DOHH2 (cell line): ENCODE results near the gene RNPEPL1.

Experiments
- H3F3A ChIP-seq: fragments of 200-600 bp; sonication (generic), shearing (Covaris generic); 2 replicates; pipeline ENCODE4 v1.6.0; 2016; ENCODE audit warnings: antibody characterized with exemption, mild to moderate bottlenecking; ENCODE audit not compliant: control insufficient read depth, insufficient read depth
- H3K27ac ChIP-seq: fragments of 200-600 bp; sonication (generic); 2 replicates; pipeline ENCODE4 v1.5.1; 2014; ENCODE audit warnings: low read depth, mild to moderate bottlenecking, low read length, moderate library complexity
- H3K27me3 ChIP-seq: fragments of 200-600 bp; sonication (generic); 2 replicates; pipeline ENCODE4 v1.6.1; 2014; ENCODE audit warnings: mild to moderate bottlenecking, low read length, mixed read lengths; ENCODE audit not compliant: control insufficient read depth
- H3K36me3 ChIP-seq: fragments of 200-600 bp; sonication (generic); 2 replicates; pipeline ENCODE4 v1.6.1; 2014; ENCODE audit warnings: mild to moderate bottlenecking, low read length, moderate library complexity, mixed read lengths; ENCODE audit not compliant: control insufficient read depth
- H3K4me1 ChIP-seq: fragments of 200-600 bp; sonication (generic); 2 replicates; pipeline ENCODE4 v1.6.1; 2014; ENCODE audit warnings: mild to moderate bottlenecking, low read length, mixed read lengths; ENCODE audit not compliant: control insufficient read depth
- H3K4me2 ChIP-seq: fragments of 200-600 bp; sonication (generic); 2 replicates; pipeline ENCODE4 v1.6.0; 2014; ENCODE audit warnings: mild to moderate bottlenecking, low read length, moderate library complexity
- H3K4me3 ChIP-seq: fragments of 200-600 bp; sonication (generic); 2 replicates; pipeline ENCODE4 v1.5.1; 2014; ENCODE audit warnings: mild to moderate bottlenecking, low read length, mixed read lengths
- H3K79me2 ChIP-seq: fragments of 200-600 bp; sonication (generic); 2 replicates; pipeline ENCODE4 v1.6.1; 2014; ENCODE audit warnings: mild to moderate bottlenecking, low read length, mixed read lengths; ENCODE audit not compliant: control insufficient read depth
- H3K9me2 ChIP-seq: fragments of 200-600 bp; sonication (generic); replicated peaks from 2 replicates; pipeline ENCODE4 v1.6.1; 2014; ENCODE audit warnings: mild to moderate bottlenecking, low read length, mixed read lengths; ENCODE audit not compliant: control insufficient read depth
- H3K9me3 ChIP-seq: fragments of 200-600 bp; sonication (generic); 2 replicates; pipeline ENCODE4 v1.6.1; 2014; ENCODE audit warnings: antibody characterized with exemption, low read length, mixed read lengths; ENCODE audit not compliant: control insufficient read depth, insufficient read depth
- H4K20me1 ChIP-seq: fragments of 200-600 bp; sonication (generic); 2 replicates; pipeline ENCODE4 v1.6.0; 2014; ENCODE audit warnings: low read depth, mild to moderate bottlenecking, antibody characterized with exemption, low read length, moderate library complexity; ENCODE audit not compliant: control insufficient read depth, insufficient read depth
- CTCF ChIP-seq: fragments of 200-600 bp; sonication (generic); IDR thresholded peaks from one replicate; pipeline ENCODE4 v1.5.1; 2014; ENCODE audit warnings: antibody characterized with exemption, mild to moderate bottlenecking, low read depth, low read length; ENCODE audit not compliant: poor library complexity, severe bottlenecking
- EZH2phosphoT487 ChIP-seq: fragments of 200-600 bp; sonication (generic); IDR thresholded peaks from 2 replicates; pipeline ENCODE4 v1.6.1; 2017; ENCODE audit warnings: borderline replicate concordance, mild to moderate bottlenecking, antibody characterized with exemption, low read length, moderate library complexity, mixed read lengths

The RNPEPL1 gene

DNA sequence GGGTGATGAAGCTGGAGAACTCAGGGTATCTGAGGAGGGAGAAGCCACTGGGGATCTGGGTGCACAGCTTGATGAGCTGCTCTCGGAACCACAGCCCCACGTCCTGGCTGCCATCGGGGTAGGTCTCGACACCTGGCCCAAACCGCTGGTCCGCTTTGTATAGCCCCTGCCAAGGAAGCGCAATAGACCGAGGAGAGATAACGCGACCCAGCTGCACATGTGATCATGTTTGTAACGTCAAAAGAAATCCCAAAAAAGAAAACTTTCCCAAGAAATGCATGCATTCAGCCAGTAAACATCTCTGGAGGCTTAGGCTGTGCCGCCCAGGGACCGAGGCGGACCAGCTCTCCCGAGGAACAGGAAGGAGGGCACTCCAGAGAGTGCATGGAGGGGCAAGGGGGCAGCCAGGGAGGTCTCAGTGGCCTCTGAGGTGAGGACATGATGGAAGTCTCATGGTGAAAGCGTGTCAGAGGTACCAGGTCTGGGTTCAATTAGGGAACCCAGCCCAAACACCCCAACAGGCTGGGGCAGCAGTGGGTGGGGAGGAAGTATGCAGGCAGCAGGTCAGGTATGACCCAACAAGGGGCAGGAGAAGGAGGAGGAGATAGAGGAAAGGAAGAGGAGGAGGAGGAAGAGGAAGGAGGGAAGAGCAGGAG is 38.8 kb upstream of the RNPEPL1 start:
- H3K9me2 ChIP-seq, result no peaks in the 10 kb centered on the region
- H3K27me3 ChIP-seq, result no peaks in the 10 kb centered on the region
- H3K79me2 ChIP-seq, result 0 out of 2 replicates have a peak, but pooled peaks cover 2% of the 10 kb centered on the region
- H3K36me3 ChIP-seq, result peaks cover 89% of the 10 kb centered on the region
- no peaks in the 10 kb centered on the region for H4K20me1 ChIP-seq
- no peaks in the 10 kb centered on the region for H3K4me1 ChIP-seq
- TF ChIP-seq EZH2phosphoT487, result no peak
- no peak for TF ChIP-seq CTCF
- no peaks in the 10 kb centered on the region for H3F3A ChIP-seq
- no peak overlapping the region for H3K27ac ChIP-seq
- peaks cover 48% of the 10 kb centered on the region for H3K9me3 ChIP-seq
- H3K4me3 ChIP-seq, result no peak overlapping the region
- no peak overlapping the region for H3K4me2 ChIP-seq

DNA sequence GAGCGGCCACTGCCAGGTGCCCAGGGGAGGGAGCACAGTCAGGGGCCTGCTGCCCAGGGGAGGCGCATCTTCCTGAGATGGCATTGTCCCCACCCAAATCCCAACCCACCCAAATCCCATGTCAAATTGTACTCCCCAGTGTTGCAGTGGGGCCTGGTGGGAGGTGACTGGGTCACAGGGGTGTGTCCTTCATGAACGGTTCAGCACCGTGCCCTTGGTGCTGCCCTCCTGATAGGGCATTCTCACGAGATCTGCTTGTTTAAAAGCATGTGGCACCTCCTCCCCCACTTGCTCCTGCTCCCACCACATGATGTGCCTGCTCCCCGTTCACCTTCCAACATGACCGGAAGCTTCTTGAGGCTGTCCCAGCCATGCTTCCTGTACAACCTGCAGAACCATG is 38.1 kb upstream of the RNPEPL1 start:
- Histone ChIP-seq H3K36me3 (peaks cover 89% of the 10 kb centered on the region), H3K4me1 (no peaks in the 10 kb centered on the region), H3K27me3 (no peaks in the 10 kb centered on the region), H3K9me3 (peaks cover 42% of the 10 kb centered on the region), H4K20me1 (no peaks in the 10 kb centered on the region), H3K79me2 (peaks cover 5% of the 10 kb centered on the region; the same call in 1 of the 2 replicates), H3K9me2 (no peaks in the 10 kb centered on the region), H3K4me3 (no peak overlapping the region), H3K27ac (no peak overlapping the region), H3F3A (no peaks in the 10 kb centered on the region), H3K4me2 (no peak overlapping the region)
- no peak for TF ChIP-seq EZH2phosphoT487
- TF ChIP-seq CTCF, result no peak

- H3K4me3 ChIP-seq, result no peak overlapping the region
- no peak overlapping the region for H3K27ac ChIP-seq
- H4K20me1 ChIP-seq, result no peaks in the 10 kb centered on the region
- no peaks in the 10 kb centered on the region for H3K4me1 ChIP-seq
- no peaks in the 10 kb centered on the region for H3K27me3 ChIP-seq
- no peaks in the 10 kb centered on the region for H3F3A ChIP-seq
- H3K4me2 ChIP-seq, result no peak overlapping the region
- H3K9me3 ChIP-seq, result peaks cover 34% of the 10 kb centered on the region
- peaks cover 89% of the 10 kb centered on the region for H3K36me3 ChIP-seq
- no peak for TF ChIP-seq EZH2phosphoT487
- TF ChIP-seq CTCF, result no peak
- H3K9me2 ChIP-seq, result no peaks in the 10 kb centered on the region
- H3K79me2 ChIP-seq, result peaks cover 8% of the 10 kb centered on the region
Observed at GRCh38 chr2:240531038-240531437, 37.2 kb upstream of the RNPEPL1 start.
